ENCODE results near the gene AMPH.
A peak's percentile ranks its signal among the peaks of the same experiment; 100 is the strongest.
"Not testable (repeated sequence)": the region's sequence is repeated elsewhere in the genome, so short reads cannot be mapped to it uniquely, and the experiment has no call there.

The AMPH gene

DNA sequence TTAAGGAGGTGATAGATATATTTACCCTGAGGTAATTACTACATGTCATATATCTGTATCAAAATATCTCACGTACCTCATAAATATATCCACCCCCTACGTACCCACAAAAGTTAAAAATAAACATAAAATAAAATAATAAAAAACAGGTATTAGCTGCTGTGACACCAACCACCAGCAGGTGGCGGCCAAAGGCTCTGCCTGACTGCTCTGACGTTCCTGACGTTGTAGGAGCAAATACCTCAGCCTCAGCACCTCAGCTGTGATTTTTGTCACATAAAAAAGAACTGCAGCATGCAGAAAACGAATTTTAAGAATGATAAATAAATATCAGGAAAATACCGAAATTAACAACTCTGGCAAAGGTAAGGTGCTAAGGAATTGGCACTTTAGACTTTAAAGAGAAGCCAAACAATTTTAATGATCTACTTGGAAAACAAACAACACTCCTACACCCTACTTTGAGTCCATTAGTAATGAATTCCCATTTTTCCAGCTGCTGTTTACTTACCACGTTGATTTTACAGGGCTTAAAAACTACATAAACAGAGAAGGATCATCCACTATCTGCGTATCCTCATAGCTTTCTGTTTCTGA, 232.3 kb downstream of the AMPH start:
- peak in 1 of 3 experiments; percentile 11 for DNase-seq (ENCODE audit: low read depth in 2 of 3, low spot score in 2 of 3)

GRCh38 chr7:38396852-38397251, 234.3 kb downstream of the AMPH start:
- DNase-seq (ENCODE audit: low read depth in 2 of 3, low spot score in 2 of 3): no peak

DNA sequence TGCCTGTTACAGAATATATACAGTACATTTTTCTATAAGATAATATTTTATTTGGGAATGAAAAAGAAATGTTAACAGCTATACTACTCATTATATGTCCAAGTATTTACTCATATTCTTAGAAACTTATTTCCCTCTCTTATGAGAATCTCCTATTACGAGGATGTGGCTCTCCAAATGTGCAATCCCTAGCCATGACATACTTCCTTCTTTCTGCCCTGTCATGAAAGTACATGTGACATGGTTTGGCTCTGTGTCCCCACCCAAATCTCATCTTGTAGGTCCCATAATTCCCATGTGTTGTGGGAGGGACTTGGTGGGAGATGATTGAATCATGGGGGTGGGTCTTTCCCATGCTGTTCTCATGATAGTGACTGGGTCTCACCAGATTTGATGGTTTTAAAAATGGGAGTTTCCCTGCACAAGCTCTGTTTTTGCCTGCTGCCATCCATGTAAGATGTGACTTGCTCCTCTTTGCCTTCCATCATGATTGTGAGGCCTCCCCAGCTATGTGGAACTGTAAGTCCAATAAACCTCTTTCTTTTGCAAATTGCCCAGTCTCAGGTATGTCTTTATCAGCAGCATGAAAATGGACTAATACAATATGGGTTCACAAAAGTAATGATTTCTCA, 235.1 kb downstream of the AMPH start:
- DNase-seq (ENCODE audit: low read depth in 2 of 3, low spot score in 2 of 3): not testable (repeated sequence)

DNA sequence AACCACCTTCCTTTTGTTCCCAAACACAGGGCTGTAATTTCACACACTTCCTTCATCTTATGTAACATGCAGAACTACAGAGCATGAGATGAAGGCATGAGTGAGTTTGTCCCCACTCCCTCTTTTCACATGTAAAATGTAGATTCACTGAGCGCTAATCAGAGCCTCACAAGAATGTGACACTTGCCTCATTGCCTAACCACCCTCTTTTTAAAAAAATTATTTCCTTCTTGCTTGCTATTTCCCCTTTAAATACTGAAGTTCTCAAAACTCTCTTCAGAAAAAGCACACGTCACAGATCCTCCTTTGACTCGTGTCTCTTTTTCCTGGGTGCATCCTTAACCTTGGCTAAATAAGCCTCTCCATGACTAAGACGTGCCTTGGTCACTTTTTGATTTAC, 236.5 kb downstream of the AMPH start:
- DNase-seq (ENCODE audit: low read depth in 2 of 3, low spot score in 2 of 3): no peak

GRCh38 chr7:38393874-38394273, 237.3 kb downstream of the AMPH start:
- DNase-seq (ENCODE audit: low read depth in 2 of 3, low spot score in 2 of 3): no peak

DNA sequence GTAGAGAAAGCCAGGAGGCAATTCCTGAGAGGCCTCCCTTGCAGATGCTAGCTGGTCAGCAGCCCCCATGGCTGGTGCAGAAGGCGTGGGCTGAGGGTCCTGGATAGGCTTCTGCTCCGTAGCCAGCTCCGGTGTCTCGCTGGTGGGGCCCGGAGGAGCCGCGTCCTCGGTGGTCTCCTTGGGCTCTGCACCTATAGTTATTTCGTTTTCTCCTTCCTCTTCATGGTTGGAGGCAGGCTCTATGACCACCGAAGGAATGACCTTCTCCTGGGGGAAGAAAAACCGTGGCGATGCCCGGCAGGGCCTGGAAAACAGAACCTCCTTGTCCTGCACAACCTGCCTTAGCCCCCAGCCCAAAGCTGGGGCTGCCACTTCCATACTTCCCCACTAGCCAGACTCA, 239.4 kb downstream of the AMPH start:
- DNase-seq (ENCODE audit: low read depth in 2 of 3, low spot score in 2 of 3): no peak

GRCh38 chr7:38385682-38386081, 245.5 kb downstream of the AMPH start:
- no peak for DNase-seq (ENCODE audit: low read depth in 2 of 3, low spot score in 2 of 3)

DNA sequence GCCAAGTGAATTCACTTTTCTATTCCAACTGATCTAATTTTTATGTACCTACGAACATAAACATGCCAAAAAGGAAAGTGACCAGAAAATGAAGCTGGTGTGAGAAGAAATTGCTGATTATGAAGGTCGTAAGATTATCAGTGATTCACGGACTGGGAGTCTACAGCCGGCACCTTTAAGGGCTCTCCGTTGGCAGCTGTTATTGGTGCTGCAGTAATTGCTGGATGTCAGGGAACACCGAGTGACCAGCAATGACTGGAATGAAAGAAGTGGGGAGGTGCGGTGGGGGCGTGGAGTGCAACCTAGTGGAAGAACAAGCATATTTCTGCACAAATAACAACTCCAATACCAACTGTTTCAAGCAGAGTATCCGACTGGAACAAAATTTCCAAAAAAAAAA, 247.9 kb downstream of the AMPH start:
- no peak for DNase-seq (ENCODE audit: low read depth in 2 of 3, low spot score in 2 of 3)

- no peak for DNase-seq (ENCODE audit: low read depth in 2 of 3, low spot score in 2 of 3)
Measured at GRCh38 chr7:38382684-38383083, 248.5 kb downstream of the AMPH start.

DNA sequence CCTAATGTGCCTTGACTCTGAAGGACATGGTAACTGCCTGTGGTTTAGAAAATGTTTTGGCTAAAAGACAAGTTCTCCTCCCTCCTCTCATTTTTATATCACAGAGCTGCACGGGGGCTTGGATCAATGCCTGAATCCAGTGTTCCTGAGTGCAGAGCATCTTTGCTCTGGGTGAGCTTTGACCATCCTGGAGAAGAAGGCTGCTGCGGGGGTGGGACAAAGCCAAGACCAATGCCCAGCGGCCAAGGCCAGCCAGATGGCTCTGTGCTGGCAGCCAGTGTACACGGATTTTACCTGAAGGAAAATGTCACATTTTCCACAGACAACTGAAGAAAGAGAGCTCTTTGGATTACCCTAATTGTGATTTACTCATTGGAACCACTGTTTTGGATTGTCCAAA, 255.7 kb downstream of the AMPH start:
- no peak for DNase-seq (ENCODE audit: low read depth in 2 of 3, low spot score in 2 of 3)

GRCh38 chr7:38374507-38374906, 256.7 kb downstream of the AMPH start:
- DNase-seq (ENCODE audit: low read depth in 2 of 3, low spot score in 2 of 3): no peak

DNA sequence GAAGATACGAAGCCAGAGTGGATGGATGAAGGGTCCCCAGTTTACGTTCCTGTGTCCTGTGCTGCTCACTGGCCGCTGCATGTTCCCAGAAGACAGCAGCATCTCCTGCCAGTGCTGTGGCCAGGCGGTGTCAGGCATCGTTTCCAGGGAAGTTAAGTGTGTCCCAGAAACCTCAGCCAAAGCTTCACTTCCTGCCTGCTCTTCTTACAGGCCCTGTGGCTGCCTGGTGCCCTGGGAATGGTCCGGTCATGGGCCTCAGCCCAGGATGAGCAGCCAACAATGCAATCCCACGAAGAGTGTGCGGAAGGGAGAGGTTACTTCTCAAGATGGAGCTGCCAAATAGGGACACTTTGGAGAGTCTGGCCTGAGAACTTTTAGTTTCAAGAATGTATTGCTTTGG, 258.0 kb downstream of the AMPH start:
- DNase-seq (ENCODE audit: low read depth in 2 of 3, low spot score in 2 of 3): no peak

- DNase-seq (ENCODE audit: low read depth in 2 of 3, low spot score in 2 of 3): no peak
Measured at GRCh38 chr7:38372290-38372689, 258.9 kb downstream of the AMPH start.

DNA sequence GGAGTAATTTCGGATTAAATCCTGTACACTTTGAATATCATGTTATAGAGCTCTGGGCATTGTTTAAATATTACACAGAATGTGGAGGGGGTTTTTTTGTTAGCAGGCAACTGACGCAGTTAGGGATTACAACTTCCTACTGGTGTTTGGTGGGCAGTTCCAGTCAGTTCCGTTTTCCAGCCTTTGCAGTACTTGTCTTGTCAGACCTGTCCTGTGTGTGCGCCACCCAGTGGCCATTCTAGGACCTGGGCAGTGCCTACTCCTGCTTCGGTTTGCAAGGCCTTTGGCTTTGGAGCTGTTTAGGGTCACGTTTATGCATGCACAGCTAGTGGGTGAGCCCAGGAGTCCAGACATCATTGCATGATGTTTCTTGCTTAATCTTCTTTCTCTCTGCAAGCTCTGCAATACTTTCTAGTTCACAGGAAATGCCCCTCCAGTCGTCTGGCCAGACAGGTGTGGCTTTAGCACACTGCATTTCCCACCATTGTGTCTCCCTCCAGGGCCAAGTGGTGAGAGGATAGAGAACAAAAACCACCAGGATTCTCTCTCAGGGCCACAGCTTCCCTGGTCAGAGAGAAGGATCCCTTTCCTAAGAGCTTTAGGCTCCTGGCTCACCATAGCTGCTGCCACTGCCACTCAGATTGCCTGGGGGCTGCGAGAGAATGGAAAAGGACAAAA, 261.2 kb downstream of the AMPH start:
- DNase-seq (ENCODE audit: low read depth in 2 of 3, low spot score in 2 of 3): peak in 2 of 3 experiments; percentile 73 to 77

GRCh38 chr7:38368191-38368605, 263.0 kb downstream of the AMPH start:
- peak in 2 of 3 experiments; percentile 53 to 62 for DNase-seq (ENCODE audit: low read depth in 2 of 3, low spot score in 2 of 3)

DNA sequence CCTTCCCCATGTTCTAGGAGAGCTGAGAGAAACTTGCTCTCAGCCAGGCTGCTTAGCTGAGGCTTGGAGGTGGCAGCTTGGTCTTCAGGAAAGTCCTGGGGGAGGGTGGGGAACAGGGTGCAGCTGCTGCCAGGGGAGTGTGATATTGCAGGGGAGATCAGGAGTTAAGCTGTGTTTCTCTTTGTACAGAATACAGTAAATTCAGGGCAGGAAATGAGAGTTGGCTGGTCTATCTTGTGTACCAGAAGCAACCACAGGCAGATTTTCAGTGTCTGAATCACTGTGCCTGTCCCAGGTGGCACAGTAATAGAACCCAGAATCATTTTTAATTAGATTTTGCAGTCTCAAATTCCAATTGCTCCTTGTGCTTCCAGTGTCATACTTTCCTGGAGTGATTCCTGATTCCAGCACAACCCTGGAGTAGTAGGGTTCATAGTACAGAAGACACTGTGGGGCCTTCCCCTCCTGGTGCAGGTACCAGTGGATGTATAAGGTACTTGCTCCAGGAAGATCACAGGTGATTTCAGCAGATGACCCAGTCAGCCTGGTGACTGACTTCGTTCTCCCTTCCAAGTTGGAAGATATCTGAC, 263.8 kb downstream of the AMPH start:
- DNase-seq (ENCODE audit: low read depth in 2 of 3, low spot score in 2 of 3): no peak

GRCh38 chr7:38363379-38363778, 267.8 kb downstream of the AMPH start:
- DNase-seq (ENCODE audit: low read depth in 2 of 3, low spot score in 2 of 3): peak in 1 of 3 experiments; percentile 46

GRCh38 chr7:38362611-38363237, 268.4 kb downstream of the AMPH start:
- not testable (repeated sequence) for DNase-seq (ENCODE audit: low read depth in 2 of 3, low spot score in 2 of 3)

DNA sequence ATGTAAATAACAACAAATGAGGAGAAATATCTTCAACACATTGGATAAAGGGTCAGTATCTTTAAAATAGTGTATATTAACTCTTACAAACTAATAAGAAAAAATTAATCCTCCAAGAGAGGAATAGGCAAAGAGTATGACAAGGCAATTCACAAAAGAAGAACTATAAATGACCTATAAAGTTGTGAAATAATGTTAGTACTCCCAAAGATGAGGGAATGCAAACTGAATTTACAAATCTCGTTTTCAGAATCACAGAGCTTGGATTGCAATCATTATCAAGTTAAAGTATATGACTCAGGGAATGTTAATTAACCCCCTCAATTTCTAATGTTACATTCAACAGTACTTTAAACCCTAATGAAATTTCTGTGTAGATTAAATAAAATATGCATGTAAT, 270.4 kb downstream of the AMPH start:
- DNase-seq (ENCODE audit: low read depth in 2 of 3, low spot score in 2 of 3): no peak

DNA sequence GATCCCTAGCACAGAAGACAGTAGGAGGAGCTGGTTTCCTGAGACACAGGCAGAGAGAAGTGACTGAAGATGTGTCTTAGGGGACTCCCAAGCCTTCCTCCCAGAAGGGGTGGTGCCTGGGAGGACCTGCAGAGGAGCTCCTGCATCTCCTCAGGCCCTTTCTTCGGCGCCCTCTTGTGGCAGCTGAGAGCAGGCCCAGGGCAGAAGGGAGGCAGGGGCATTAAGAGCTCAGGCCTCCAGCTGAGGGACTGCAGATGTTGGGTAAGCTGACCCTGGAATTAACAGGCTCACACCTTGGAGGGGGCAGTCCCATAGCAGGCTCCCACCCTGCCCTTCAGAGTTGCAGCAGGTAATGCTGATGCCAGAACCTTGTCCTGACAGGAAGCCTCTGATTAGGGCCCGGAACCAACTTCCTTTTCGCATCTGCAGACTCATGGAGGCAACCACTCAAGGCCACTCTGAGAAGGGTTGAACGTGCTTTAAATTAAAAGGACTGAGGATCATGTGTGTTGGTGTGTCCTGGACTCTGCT, 272.0 kb downstream of the AMPH start:
- peak in 1 of 3 experiments; percentile 52 for DNase-seq (ENCODE audit: low read depth in 2 of 3, low spot score in 2 of 3)

DNA sequence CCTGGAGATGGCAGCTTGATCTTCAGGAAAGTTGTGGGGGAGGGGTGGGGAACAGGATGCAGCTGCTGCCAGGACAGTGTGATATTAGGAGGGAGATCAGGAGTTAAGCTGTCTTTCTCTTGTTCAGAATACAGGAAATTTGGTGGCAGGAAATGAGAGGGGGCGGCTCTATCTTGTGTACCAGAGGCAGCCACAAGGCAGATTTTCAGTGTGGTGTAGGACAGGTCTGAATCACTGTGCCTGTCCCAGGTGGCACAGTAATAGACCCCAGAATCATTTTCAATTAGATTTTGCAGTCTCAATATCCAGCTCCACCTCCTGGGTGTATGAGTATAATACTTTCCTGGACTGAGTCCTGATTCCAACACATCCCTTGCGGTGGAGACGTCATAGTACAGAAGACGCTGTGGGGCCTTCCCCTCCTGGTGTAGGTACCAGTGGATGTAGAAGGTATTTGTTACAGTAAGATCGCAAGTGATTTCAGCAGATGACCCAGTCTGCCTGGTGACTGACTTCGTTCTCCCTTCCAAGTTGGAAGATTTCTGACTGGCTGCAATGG, 272.8 kb downstream of the AMPH start:
- not testable (repeated sequence) for DNase-seq (ENCODE audit: low read depth in 2 of 3, low spot score in 2 of 3)

Measured in activated CD8-positive, alpha-beta memory T cell treated with anti-CD3 and anti-CD28 coated beads for 48 hours (primary cell).